IMR-90 (cell line): ENCODE results near the gene GMEB2. TPM values are rescaled to one million over a fixed set of nuclear protein-coding genes. Genes with fewer than 3 reads are reported as not detected.

ENCODE experiments used
- ATAC-seq: fragments of 200-7000 bp; cut with Tn5 transposase; 2 replicates; pipeline ENCODE4 v1.9.1; 2020; ENCODE audit warnings: low read depth, mild to moderate bottlenecking, moderate library complexity
- BruUV-seq: library from RNA; stranded (reverse); fragments of 400-500 nt; replicated peaks from 2 replicates; lab custom pipeline; 2021; lab: Mats Ljungman, UMichigan
- CTCF ChIA-PET: fragments of 300-600 bp; formaldehyde crosslinking; extraction: SDS; loops from one replicate; lab custom pipeline; 2021; ENCODE audit warnings: antibody characterized with exemption; lab: Yijun Ruan, JAX
- POLR2A ChIA-PET: fragments of 300-600 bp; sonication (Branson Sonifier 250); formaldehyde crosslinking; loops from one replicate; lab custom pipeline; 2022; ENCODE audit warnings: antibody characterized with exemption; ENCODE audit not compliant: unreplicated experiment; lab: Charles Lee
- DNase-seq: peaks from one replicate; pipeline ENCODE4 v3.0.0; 2013
- H2AFZ ChIP-seq: replicated peaks from 2 replicates; pipeline ENCODE3; 2013; ENCODE audit warnings: low read length, mild to moderate bottlenecking; ENCODE audit not compliant: poor library complexity
- H2AK5ac ChIP-seq: 2 replicates; pipeline ENCODE4 v1.6.1; 2013; ENCODE audit warnings: low read depth, low read length, inconsistent platforms
- H2AK9ac ChIP-seq: replicated peaks from 2 replicates; pipeline ENCODE3; 2013; ENCODE audit warnings: mild to moderate bottlenecking, low read depth, low read length, moderate library complexity; ENCODE audit not compliant: poor library complexity
- H2BK120ac ChIP-seq: 2 replicates; pipeline ENCODE4 v1.6.1; 2013; ENCODE audit warnings: low read depth, low read length, inconsistent platforms
- H2BK15ac ChIP-seq: 3 replicates; pipeline ENCODE4 v1.6.1; 2013; ENCODE audit warnings: low read depth, low read length, inconsistent platforms
- H2BK20ac ChIP-seq: 2 replicates; pipeline ENCODE4 v1.6.1; 2013; ENCODE audit warnings: low read depth, mild to moderate bottlenecking, inconsistent platforms, low read length, moderate library complexity
- H2BK5ac ChIP-seq: 2 replicates; pipeline ENCODE4 v1.6.1; 2013; ENCODE audit warnings: mild to moderate bottlenecking, low read depth, low read length, inconsistent platforms; ENCODE audit not compliant: poor library complexity, severe bottlenecking
- H3K14ac ChIP-seq: replicated peaks from 2 replicates; pipeline ENCODE4 v1.6.1; 2013; ENCODE audit warnings: low read depth, low read length, inconsistent platforms
- H3K18ac ChIP-seq: 2 replicates; pipeline ENCODE4 v1.6.1; 2013; ENCODE audit warnings: low read depth, low read length, control low read depth
- H3K23ac ChIP-seq: 2 replicates; pipeline ENCODE4 v1.6.1; 2013; ENCODE audit warnings: low read depth, low read length, inconsistent platforms
- H3K27ac ChIP-seq: 2 replicates; pipeline ENCODE4 v1.5.1; 2013; ENCODE audit warnings: mild to moderate bottlenecking, control low read depth, low read length; ENCODE audit not compliant: insufficient read depth
- H3K27me3 ChIP-seq: 2 replicates; pipeline ENCODE4 v1.6.1; 2013; ENCODE audit warnings: low read length; ENCODE audit not compliant: control insufficient read depth, insufficient read depth
- H3K36me3 ChIP-seq: 2 replicates; pipeline ENCODE4 v1.6.1; 2013; ENCODE audit warnings: low read length, mixed read lengths; ENCODE audit not compliant: control insufficient read depth, insufficient read depth
- H3K4ac ChIP-seq: 2 replicates; pipeline ENCODE4 v1.6.1; 2013; ENCODE audit warnings: low read depth, low read length, inconsistent platforms
- H3K4me1 ChIP-seq: 2 replicates; pipeline ENCODE4 v1.6.1; 2013; ENCODE audit warnings: low read length, mixed read lengths; ENCODE audit not compliant: control insufficient read depth, insufficient read depth
- H3K4me2 ChIP-seq: 2 replicates; pipeline ENCODE4 v1.6.1; 2013; ENCODE audit warnings: low read depth, mild to moderate bottlenecking, control low read depth, low read length, moderate library complexity
- H3K4me3 ChIP-seq: 2 replicates; pipeline ENCODE4 v1.5.1; 2013; ENCODE audit warnings: low read depth, mild to moderate bottlenecking, control low read depth, low read length, moderate library complexity; ENCODE audit not compliant: insufficient read depth
- H3K56ac ChIP-seq: 2 replicates; pipeline ENCODE4 v1.6.1; 2013; ENCODE audit warnings: low read length, inconsistent platforms; ENCODE audit not compliant: insufficient read depth; ENCODE audit errors: extremely low read depth
- H3K79me1 ChIP-seq, 2 experiments: 2 replicates each; pipeline ENCODE4 v1.6.1; 2013; ENCODE audit warnings: low read length in 2 of 2, inconsistent platforms in 1 of 2, low read depth in 1 of 2
- H3K9ac ChIP-seq: 2 replicates; pipeline ENCODE4 v1.6.1; 2013; ENCODE audit warnings: low read depth, low read length, control low read depth
- H3K9me1 ChIP-seq: 2 replicates; pipeline ENCODE4 v1.6.1; 2013; ENCODE audit warnings: low read length, inconsistent platforms; ENCODE audit not compliant: insufficient read depth
- H3K9me3 ChIP-seq: 2 replicates; pipeline ENCODE4 v1.6.1; 2013; ENCODE audit warnings: low read length; ENCODE audit not compliant: control insufficient read depth, insufficient read depth
- H4K20me1 ChIP-seq: 2 replicates; pipeline ENCODE4 v1.6.1; 2013; ENCODE audit warnings: low read length, inconsistent platforms; ENCODE audit not compliant: insufficient read depth
- H4K5ac ChIP-seq: 2 replicates; pipeline ENCODE4 v1.6.1; 2013; ENCODE audit warnings: mild to moderate bottlenecking, low read depth, low read length, control low read depth
- H4K8ac ChIP-seq, 2 experiments: 2 replicates each; pipeline ENCODE4 v1.6.1; 2013; ENCODE audit warnings: low read depth in 2 of 2, low read length in 2 of 2, control low read depth in 1 of 2, inconsistent platforms in 1 of 2
- H4K91ac ChIP-seq: 2 replicates; pipeline ENCODE4 v1.6.1; 2013; ENCODE audit warnings: low read depth, low read length, inconsistent platforms; ENCODE audit not compliant: insufficient read depth
- CEBPB ChIP-seq: IDR thresholded peaks from 2 replicates; pipeline ENCODE4 v1.6.1; 2012; ENCODE audit warnings: low read depth, low read length, improper control_type of control experiment
- CTCF ChIP-seq: conservative IDR thresholded peaks from 2 replicates; pipeline ENCODE4 v1.5.1; 2012; ENCODE audit warnings: mild to moderate bottlenecking, low read depth, low read length, improper control_type of control experiment
- ELK1 ChIP-seq: fragments of 150-350 bp; IDR thresholded peaks from 2 replicates; pipeline ENCODE4 v1.6.1; 2016; ENCODE audit warnings: low read depth, mild to moderate bottlenecking, low read length, moderate library complexity, borderline replicate concordance
- POLR2A ChIP-seq: IDR thresholded peaks from 2 replicates; pipeline ENCODE4 v1.6.1; 2012; ENCODE audit warnings: mild to moderate bottlenecking, low read depth, low read length
- RAD21 ChIP-seq: IDR thresholded peaks from 2 replicates; pipeline ENCODE4 v1.6.1; 2012; ENCODE audit warnings: low read length, improper control_type of control experiment
- RCOR1 ChIP-seq: IDR thresholded peaks from 2 replicates; pipeline ENCODE4 v1.6.1; 2012; ENCODE audit warnings: mild to moderate bottlenecking, low read length, improper control_type of control experiment; ENCODE audit not compliant: insufficient replicate concordance
- RFX5 ChIP-seq: IDR thresholded peaks from 2 replicates; pipeline ENCODE4 v1.8.0; 2012; ENCODE audit warnings: low read depth, mild to moderate bottlenecking, low read length, moderate library complexity
- whole genome bisulfite sequencing, 2 experiments: methylation state at CpG; one replicate each; pipeline versions ENCODE4 v1.1.5 to v1.1.7; 2013; ENCODE audit warnings: missing lambda C conversion rate in 2 of 2; ENCODE audit not compliant: insufficient read length in 1 of 2; ENCODE audit errors: extremely low coverage in 2 of 2; 5-methylcytosine and 5-hydroxymethylcytosine counted together
- dilution Hi-C: fragments of 300-500 bp; cut with HindIII; formaldehyde crosslinking; loops from one replicate; pipeline ENCODE4 v1.14.3; 2018; ENCODE audit warnings: low sequenced_read_pairs; ENCODE audit not compliant: unreplicated experiment
- in situ Hi-C: fragments of 300-500 bp; cut with MboI; formaldehyde crosslinking; loops from 3 replicates; pipeline ENCODE4 v1.14.3; 2019; ENCODE audit warnings: low sequenced_read_pairs, inconsistent platforms, mixed read lengths
- intact Hi-C: fragments of 100-400 bp; cut with micrococcal nuclease; formaldehyde crosslinking; loops from 2 replicates; pipeline ENCODE4 v1.10.0; 2022
- polyA plus RNA-seq, 3 experiments: library from polyadenylated mRNA; depleted of rRNA; stranded (reverse); fragments of >200 nt; gene quantifications; 2 replicates each; pipeline ENCODE4 v1.2.3, GENCODE V29; 2012; ENCODE audit warnings: low replicate concordance in 1 of 3
- total RNA-seq: library from RNA; depleted of rRNA; stranded (reverse); fragments of >200 nt; gene quantifications from 2 replicates; pipeline ENCODE4 v1.2.3, GENCODE V29; 2012

The GMEB2 gene
- total and polyA plus RNA-seq, 2 of the 4 experiments (the other 2 are of a cell fraction), result 5.0 to 10.0 TPM

DNA sequence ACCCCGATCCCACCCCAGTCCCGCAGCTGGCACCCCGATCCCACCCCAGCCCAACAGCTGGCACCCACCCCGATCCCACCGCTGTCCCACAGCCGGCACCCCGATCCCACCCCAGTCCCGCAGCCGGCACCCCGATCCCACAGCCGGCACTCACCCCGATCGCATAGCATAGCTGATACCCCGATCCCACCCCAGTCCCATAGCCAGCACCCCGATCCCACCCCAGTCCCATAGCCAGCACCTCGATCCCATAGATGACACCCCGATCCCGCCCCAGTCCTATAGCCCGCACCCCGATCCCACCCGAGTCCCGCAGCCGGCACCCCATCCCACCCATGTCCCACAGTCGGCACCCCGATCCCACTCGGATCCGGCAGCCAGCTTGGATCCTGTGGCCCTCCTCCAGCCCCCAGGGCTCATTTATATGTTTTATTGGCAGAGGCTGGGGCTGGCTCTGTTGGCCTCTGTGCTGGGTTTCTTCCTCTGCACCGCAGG lies 897 bp upstream of the GMEB2 start:
- Histone ChIP-seq H3K4me1 (peaks cover 2% of the 10 kb centered on the region; the same call in 1 of the 2 replicates), H2BK15ac (no peak overlapping the region), H4K8ac (peak overlapping the region; percentile 46 to 73; a peak in 2 of 4 replicates), H3K79me1 (peaks cover 27 to 51% of the 10 kb centered on the region in 2 experiments), H3K36me3 (no peaks in the 10 kb centered on the region), H3K14ac (peak overlapping the region; percentile 37; the same call in 1 of the 2 replicates), H4K20me1 (no peaks in the 10 kb centered on the region), H4K91ac (no peak overlapping the region; the same call in 1 of the 2 replicates), H2BK20ac (no peak overlapping the region), H3K9me3 (no peaks in the 10 kb centered on the region), H4K5ac (no peak overlapping the region), H3K4me2 (peak overlapping the region; percentile 62), H2BK120ac (no peak overlapping the region), H3K56ac (0 out of 2 replicates have a peak overlapping the region, but pooled peaks have one; percentile 8), H3K4ac (peak overlapping the region; percentile 86), H3K18ac (no peak overlapping the region), H3K9ac (peak overlapping the region; percentile 99), H3K23ac (peak overlapping the region; percentile 33), H2BK5ac (peak overlapping the region; percentile 82), H3K4me3 (peak overlapping the region; percentile 100), H3K27ac (peak overlapping the region; percentile 85), H3K27me3 (no peaks in the 10 kb centered on the region), H2AK9ac (peak overlapping the region; percentile 99), H2AK5ac (peak overlapping the region; percentile 96), H2AFZ (peak overlapping the region; percentile 73), H3K9me1 (peaks cover 6% of the 10 kb centered on the region; the same call in 1 of the 2 replicates)
- 21% methylated on average over 15 of the region's 28 CpGs; no CpG with 5 or more reads in 1 of the 2 experiments for WGBS, 2 experiments
- in situ Hi-C loops (no loop called here), dilution Hi-C loops (no loop called here), intact Hi-C loops (no loop called here)
- no peak for DNase-seq
- ChIA-PET POLR2A (interaction anchor here (0.7 kb wide), 1 partner anchor 125 kb away, joined by 3 read pairs; no protein-coding TSS in a partner anchor), CTCF (no interaction called here)
- no peak for TF ChIP-seq CTCF
- TF ChIP-seq ELK1, result no peak
- TF ChIP-seq RFX5, result no peak
- TF ChIP-seq CEBPB, result no peak
- no peak for TF ChIP-seq RAD21
- no peak for TF ChIP-seq POLR2A
- TF ChIP-seq RCOR1, result no peak
- no peak for ATAC-seq
- no TSS peak for BruUV-seq
